AG09319 (cell line): ENCODE results near the gene SBK1.

ENCODE experiments used
- DNase-seq: peaks from one replicate; pipeline ENCODE4 v3.0.0-alpha.2; 2010; ENCODE audit warnings: low read depth; ENCODE audit errors: extremely low read depth
- TF ChIP-seq, protein P1 (sequence below): IDR thresholded peaks from 2 replicates; pipeline ENCODE4 v1.5.1; 2011; ENCODE audit warnings: low read depth, mild to moderate bottlenecking, inconsistent platforms, low read length, moderate library complexity

SBK1 gene

DNA sequence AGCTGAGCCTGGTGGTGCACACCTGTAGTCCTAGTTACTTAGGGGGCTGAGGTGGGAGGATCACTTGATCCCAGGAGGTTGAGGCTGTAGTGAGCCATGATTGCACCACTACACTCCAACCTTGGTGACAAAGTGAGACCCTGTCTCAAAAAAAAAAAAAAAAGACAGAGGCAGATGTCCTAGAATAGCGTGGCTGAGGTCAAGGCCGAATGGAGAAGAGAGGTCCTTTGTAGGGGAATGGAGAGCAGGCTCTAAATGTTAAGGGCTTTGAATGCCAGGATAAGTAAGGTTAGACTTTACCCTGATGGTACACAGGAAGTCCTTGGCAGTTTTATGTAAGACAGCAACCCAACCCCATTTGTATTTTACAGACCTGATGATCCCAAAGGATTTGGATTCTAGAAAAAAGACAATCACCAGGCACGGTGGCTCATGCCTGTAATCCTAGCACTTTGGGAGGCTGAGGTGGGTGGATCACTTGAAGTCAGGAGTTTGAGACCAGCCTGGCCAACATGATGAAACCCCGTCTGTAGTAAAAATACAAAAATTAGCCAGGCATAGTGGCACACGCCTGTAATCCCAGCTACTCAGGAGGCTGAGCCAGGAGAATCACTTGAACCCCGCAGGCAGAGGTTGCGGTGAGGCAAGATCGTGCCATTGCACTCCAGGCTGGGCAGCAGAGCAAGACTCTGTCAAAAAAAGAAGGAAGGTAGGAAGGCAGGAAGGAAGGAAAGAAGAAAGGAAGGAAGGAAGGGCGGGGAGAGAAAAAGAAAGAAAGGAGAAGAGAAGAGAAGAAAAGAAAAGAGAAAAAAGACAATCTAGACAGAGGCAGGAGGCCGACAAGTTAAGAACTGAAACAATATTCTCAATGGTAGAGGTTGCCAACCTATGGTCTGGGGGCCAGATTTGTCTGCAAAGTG, 2.1 kb upstream of the SBK1 start:
- TF ChIP-seq, protein P1, sequence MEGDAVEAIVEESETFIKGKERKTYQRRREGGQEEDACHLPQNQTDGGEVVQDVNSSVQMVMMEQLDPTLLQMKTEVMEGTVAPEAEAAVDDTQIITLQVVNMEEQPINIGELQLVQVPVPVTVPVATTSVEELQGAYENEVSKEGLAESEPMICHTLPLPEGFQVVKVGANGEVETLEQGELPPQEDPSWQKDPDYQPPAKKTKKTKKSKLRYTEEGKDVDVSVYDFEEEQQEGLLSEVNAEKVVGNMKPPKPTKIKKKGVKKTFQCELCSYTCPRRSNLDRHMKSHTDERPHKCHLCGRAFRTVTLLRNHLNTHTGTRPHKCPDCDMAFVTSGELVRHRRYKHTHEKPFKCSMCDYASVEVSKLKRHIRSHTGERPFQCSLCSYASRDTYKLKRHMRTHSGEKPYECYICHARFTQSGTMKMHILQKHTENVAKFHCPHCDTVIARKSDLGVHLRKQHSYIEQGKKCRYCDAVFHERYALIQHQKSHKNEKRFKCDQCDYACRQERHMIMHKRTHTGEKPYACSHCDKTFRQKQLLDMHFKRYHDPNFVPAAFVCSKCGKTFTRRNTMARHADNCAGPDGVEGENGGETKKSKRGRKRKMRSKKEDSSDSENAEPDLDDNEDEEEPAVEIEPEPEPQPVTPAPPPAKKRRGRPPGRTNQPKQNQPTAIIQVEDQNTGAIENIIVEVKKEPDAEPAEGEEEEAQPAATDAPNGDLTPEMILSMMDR, result no peak

DNA sequence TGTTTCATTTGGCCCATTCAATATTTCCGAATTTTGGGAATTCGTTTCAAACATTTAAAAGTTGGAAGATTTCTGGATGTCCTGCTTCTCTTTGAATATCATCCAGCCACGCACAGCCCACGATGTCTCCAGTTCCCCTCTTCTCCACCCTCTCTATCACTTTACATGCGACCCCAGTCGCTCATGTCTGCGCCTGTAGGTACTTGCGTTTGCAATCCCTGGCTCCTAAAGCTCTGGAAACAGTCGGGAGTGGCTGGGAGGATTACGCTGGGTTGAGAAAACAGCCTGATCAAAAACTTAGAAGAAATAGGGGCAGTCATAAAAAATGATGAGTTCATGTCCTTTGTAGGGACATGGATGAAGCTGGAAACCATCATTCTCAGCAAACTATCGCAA, 1.5 kb upstream of the SBK1 start:
- DNase-seq, result no peak

More for the DNA sequence above, 2.1 kb upstream of the SBK1 start:
- no peak for DNase-seq

DNA sequence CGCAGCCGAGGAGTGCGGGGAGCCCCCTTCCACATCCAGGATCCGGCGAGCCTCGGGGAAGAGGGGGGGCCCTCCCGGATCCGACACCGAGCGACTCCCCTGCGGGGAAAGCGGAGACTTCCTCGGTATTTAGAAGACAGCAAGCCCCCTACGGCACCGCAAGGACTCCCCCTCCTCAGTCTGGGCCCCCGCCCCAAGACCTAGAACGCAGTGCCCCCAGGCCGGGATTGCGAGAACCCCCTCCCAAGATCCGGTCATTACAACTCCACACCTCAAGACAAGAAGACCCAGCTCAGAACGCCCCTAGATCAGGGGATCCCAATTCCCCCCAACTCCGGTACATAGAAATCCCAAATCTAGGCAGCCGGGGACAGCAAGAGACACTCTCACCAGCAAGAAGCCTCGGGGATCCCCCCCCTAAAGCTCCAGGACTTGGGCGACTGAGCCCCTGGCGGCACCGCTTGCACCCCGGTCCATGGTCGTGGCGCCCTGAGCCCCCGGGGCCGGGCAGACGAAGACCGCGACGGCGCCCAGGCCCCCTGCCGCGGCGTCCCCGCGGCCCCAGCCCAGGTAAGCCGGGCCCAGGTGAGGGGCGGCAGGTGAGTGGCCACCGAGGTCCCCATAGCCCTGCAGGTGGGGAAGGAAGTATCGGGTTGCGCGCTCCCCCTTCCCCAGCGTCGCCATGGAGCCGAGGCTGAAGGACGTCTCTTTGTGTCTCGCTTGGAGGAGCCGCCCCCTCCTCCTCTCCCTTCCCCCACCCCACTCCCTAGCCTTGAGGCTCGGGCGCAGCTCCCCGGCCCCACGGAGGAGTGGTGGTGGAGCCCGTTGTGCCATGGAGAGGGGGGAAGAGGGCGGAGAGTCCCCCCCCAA, 641 bp downstream of the SBK1 start:
- no peak for DNase-seq

More for the DNA sequence above, 1.5 kb upstream of the SBK1 start:
- TF ChIP-seq, protein P1, result no peak

DNA sequence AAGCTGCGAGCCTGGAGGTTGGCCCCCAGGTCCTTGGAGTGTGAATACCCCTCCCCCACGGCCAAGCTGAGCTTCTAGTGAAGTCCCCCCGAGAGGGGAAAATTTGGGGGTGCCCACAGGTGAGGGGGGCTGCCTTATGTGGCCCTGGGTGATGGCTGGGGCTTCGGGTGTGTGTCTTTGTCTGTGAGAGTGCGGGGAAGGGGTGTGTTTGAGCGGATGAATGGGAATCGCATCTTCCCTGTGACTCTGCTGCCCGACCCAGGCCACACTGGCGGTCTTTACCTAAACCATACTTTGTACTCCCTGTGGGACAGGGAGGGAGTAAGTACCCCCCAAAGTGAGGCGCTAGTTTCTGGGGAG, 1.3 kb downstream of the SBK1 start:
- no peak for DNase-seq
- TF ChIP-seq, protein P1, result no peak

More for the DNA sequence above, 641 bp downstream of the SBK1 start:
- TF ChIP-seq, protein P1, result no peak

DNA sequence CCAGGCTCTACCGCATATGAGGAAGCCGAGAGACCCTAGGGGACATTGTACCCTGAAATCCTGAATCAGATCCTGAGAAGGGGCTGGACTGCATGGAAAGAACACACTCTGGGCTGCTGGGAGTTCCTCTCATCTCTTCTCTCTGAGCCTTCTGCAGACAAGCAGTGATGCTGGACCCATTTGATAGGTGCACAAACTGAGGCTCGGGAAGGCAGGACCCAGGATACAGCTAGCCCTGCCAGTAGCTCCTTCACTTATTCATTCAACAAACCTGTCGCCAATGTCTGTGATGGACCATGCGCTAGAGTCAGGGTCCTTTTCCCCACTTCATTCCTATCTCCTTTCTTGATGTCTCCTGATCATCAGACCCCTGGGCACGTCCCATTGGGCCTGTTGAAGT, 1.9 kb downstream of the SBK1 start:
- TF ChIP-seq, protein P1, result no peak
- no peak for DNase-seq

DNA sequence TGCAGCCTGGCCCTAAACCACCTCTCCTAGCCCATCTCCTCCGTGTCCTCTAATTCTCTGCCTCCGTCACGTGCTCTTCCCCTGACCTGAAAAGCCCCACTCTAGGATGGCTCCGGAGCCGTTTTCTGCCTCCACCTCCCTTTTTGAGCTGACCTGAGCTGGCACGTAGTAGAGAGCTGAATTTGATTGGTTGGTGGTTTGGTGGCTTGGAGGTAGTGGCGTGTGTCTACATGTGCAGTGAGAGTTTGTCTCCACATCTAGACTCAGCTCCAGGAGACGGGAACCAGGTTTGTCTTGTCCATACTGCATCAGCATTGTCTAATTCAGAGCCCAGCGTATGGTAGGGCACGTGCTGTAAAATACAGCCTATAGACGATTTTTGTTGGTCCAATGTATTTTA, 3.0 kb downstream of the SBK1 start:
- TF ChIP-seq, protein P1, result no peak
- DNase-seq, result no peak

DNA sequence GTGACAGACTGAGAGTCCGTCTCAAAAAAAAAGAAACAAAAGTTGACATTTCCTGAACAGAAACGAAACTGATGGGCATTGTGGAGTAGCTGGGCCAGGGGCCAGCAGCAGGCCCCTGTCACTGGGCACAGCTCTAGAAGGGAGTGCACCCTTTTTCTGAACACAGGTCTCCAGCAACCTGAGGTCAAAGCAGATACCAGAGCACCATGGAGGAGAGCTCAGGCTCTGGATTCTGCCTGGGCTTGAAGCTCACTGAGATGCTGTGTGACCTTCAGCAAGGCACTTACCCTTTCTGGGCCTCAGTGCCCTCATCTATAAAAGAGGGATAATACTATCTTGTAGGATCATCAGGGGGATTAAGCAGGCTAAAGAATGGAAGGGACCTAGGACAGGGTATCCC, 5.0 kb downstream of the SBK1 start:
- DNase-seq, result no peak
- TF ChIP-seq, protein P1, result no peak
